T1000 (cell line): ENCODE measurements around the gene SLC29A2.

Experiments used
- DNase-seq: peaks from one replicate; lab custom pipeline; 2025; ENCODE audit warnings: mixed read lengths; lab: John Stamatoyannopoulos, UW

The SLC29A2 gene

GRCh38 chr11:66347425-66348276 lies 23.9 kb downstream of the SLC29A2 start, which contains the start of gene B4GAT1:
TSS of gene B4GAT1 (minus strand) at chr11:66347629. CDS start at chr11:66347545, 84 bp downstream.
- peak; percentile 93 for DNase-seq

- no peak for DNase-seq
Observed at GRCh38 chr11:66346476-66347424, 24.8 kb downstream of the SLC29A2 start.

- no peak for DNase-seq
Observed at GRCh38 chr11:66345316-66345649, 26.3 kb downstream of the SLC29A2 start.

- DNase-seq = peak; percentile 88
Observed at GRCh38 chr11:66344550-66345315, 26.8 kb downstream of the SLC29A2 start, which contains the start of gene BRMS1. TSS of gene BRMS1 (minus strand) at chr11:66345104. CDS start at chr11:66342234, 2,870 bp downstream.

GRCh38 chr11:66343176-66343575 lies 28.4 kb downstream of the SLC29A2 start:
- no peak for DNase-seq

GRCh38 chr11:66341502-66342126 lies 29.9 kb downstream of the SLC29A2 start:
- DNase-seq = no peak

- DNase-seq = no peak
Observed at GRCh38 chr11:66340596-66341501, 30.7 kb downstream of the SLC29A2 start.

- DNase-seq = no peak
Observed at GRCh38 chr11:66339686-66340483, 31.7 kb downstream of the SLC29A2 start.

GRCh38 chr11:66339162-66339675 lies 32.3 kb downstream of the SLC29A2 start:
- peak; percentile 56 for DNase-seq

- no peak for DNase-seq
Observed at GRCh38 chr11:66338276-66339161, 33.0 kb downstream of the SLC29A2 start.

GRCh38 chr11:66337103-66337899 lies 34.3 kb downstream of the SLC29A2 start:
- DNase-seq = peak; percentile 37

- DNase-seq = peak; percentile 99
Observed at GRCh38 chr11:66336234-66337102, 35.1 kb downstream of the SLC29A2 start, which contains the start of gene RIN1. TSS of gene RIN1 (minus strand) at chr11:66336434. CDS start at chr11:66336402, 32 bp downstream.

GRCh38 chr11:66335531-66336233 lies 35.9 kb downstream of the SLC29A2 start:
- DNase-seq = peak; percentile 56

- DNase-seq = no peak
Observed at GRCh38 chr11:66334605-66335442, 36.7 kb downstream of the SLC29A2 start.
